GM19455 (cell line): Measurements from ENCODE around the gene OR3A1.
"Not testable (repeated sequence)": the region's sequence is repeated elsewhere in the genome, so short reads cannot be mapped to it uniquely, and the experiment has no call there.

Experiments
- ATAC-seq: cut with Tn5 transposase; IDR thresholded peaks from one replicate; pipeline ENCODE4 v1.9.1; 2021; ENCODE audit not compliant: unreplicated experiment

OR3A1 gene, protein sequence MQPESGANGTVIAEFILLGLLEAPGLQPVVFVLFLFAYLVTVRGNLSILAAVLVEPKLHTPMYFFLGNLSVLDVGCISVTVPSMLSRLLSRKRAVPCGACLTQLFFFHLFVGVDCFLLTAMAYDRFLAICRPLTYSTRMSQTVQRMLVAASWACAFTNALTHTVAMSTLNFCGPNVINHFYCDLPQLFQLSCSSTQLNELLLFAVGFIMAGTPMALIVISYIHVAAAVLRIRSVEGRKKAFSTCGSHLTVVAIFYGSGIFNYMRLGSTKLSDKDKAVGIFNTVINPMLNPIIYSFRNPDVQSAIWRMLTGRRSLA

DNA sequence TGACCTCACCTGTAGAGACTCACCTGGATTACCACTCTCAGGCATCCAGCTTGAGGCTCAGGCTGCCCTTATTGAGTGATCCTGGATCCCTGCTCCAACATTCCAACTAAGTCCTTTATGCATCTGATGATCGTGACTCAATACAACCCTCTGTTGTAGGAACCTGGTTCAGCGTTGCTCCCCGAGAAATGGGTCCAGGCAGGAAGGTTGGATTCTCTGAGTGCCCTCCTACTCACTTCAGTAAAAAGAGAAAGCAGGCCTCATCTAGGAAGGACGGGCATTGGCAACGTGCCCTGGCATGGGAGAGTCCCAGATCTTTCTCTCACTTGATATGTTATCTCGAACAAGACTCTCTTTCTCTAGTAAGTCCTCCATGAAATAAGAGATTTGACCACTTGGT is at the start of gene OR3A1:
Gene OR3A1 (minus strand): TSS at position 101 of the 400 bp plus-strand sequence. CDS start 5,778 bp downstream, outside the sequence.
- ATAC-seq: no peak

DNA sequence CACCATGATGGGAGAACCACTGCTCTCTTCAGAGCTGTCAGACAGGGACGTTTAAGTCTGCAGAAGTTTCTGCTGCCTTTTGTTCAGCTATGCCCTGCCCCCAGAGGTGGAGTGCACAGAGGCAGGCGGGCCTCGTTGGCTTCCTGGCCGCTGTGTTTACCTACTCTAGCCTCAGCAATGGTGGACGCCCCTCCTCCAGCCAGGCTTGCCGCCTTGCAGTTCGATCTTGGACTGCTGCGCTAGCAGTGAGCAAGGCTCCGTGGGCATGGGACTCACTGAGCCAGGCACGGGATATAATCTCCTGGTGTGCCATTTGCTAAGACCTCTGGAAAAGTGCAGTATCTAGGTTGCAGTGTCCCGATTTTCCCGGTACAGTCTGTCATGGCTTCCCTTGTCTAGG is 44.6 kb upstream of the OR3A1 start:
- not testable (repeated sequence) for ATAC-seq

DNA sequence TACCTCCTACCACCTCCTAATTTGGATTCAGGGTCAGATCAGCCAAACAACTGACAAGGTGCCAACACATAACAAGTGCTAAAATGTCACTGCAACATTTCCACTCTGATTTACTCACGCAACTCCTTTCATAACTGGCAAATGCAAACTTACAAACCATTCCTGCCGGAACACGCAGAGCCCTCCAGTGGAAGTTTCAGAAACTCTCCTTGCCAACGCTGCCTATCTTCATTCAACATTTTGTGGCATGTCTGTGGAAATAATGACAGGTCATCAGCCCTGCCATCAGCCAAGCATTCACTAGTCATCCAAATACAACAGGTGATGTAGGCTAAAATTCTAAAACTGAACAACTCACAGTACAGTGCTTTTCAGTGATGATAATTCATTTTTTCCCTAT is 37.7 kb upstream of the OR3A1 start:
- no peak for ATAC-seq

DNA sequence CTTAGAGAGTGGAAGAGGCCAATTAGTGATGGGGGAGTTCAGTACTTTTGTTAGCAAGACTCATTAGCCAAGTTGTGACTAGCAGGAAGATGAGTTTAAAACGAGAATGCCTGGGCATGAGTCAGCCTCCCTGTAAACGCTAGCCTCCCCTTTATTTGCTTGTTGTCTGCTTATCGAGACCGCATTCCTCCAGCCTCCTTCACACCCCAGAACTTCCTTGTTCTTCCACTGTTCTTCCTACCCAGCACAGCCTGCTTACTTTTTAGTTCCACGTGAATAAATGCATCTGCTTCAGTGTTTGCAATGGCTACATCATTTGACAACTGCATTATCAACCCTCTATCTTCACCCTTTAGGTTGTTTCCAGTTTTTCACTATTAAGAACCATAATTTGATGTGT is 20.2 kb upstream of the OR3A1 start:
- no peak for ATAC-seq

DNA sequence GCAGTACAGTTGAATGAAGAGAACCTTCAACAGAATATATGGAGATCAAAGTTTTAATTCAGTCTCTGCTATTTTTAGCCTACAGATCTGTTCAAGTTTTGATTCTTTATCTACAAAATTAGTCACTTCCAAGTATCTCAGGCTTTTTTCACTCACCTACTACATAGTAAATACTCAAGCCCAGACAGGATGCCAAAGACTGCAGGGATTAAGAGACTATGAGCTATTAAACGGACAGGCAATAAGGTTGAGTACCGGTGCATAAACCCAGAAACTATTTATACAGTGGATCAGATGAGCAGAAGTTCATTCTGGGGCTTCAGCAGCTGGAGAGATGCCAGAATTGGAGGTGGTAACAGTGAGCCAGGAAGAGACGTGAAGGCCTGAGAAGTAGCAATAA is 18.7 kb upstream of the OR3A1 start:
- ATAC-seq: no peak

DNA sequence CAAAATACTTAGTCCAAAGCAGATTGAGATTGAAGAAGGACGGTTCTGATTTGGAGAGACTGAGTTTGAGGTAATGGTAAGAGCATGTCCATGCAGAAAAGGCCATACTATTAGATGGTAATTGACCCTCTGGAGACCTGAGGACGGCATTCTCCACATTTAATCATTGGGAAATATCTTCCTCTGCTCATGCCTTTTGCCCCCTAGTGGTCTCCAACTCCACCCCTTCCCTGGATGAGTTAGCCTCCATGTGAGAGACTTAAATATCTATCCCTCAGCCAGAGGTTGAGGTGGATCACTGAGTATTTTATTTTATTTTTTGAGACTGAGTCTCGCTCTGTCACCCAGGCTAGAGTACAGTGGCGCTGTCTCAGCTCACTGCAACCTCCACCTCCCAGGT is 10.4 kb upstream of the OR3A1 start:
- ATAC-seq: no peak

DNA sequence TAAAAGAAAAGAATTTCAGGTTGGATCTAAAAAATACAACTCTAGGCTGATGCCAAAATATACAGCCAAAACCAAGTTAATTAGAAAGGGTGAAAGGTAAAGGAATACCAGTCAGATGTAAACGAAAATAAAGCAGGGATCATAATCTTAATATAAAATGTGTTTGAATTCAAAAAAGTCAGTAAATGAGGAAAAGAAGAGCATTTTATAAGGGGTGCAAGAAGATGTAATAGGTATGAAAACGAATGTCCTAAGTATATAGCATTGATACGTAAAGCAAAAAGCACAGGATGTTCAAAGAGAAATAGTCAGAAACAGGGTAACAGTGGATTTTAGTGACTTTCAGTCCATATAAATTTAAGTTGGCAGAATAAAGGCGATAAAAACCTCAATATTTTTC is 2.5 kb downstream of the OR3A1 start:
- ATAC-seq: no peak

DNA sequence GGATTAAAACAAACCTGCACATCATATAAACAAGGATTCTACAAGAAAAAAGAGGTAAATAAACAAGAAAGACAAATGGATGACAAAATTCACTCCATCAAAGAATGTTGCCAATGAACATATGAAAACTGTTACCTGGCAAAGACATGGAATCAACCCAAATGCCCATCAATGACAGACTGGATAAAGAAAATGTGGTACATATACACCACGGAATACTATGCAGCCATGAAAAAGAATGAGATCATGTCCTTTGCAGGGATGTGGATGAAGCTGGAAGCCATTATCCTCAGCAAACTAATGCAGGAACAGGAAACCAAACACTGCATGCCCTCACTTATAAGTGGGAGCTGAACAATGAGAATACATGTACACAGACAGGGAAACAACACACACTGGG is 4.6 kb downstream of the OR3A1 start:
- ATAC-seq: not testable (repeated sequence)

DNA sequence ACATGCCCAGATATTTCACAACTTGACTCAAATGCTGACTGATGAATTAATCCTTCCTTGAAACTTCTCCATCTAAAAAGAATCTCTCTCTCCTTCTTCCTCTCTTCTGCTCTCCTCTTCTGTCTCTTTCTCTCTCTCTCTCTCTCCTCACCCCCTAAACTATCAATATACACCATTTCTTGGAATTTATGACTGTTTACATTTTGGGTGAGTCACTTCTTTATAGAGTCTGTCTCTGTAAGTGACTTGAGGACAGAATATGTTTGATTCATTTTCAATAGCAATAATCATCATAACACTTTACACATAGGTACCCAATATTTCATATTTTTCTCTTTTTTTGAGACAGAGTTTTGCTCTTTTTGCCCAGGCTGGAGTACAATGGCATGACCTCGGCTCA is 15.3 kb downstream of the OR3A1 start:
- ATAC-seq: no peak

DNA sequence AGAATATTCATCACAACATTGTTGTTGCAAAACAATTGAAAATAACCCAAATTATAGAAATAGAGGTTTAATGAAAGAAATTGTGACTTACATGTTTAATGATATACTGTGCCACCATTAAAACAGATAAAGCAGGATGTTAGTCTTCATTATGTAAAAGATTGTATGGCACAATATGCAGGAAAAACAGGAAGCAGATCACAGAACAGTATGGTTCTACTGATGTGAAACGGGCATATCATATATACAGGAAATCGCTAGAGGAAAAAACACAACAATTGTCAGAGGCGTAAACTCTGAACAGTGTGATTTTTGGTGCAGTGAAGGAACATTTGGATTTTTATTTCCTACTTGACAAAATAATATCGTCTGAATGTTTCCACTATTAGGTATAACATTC is 22.0 kb downstream of the OR3A1 start:
- ATAC-seq: no peak

DNA sequence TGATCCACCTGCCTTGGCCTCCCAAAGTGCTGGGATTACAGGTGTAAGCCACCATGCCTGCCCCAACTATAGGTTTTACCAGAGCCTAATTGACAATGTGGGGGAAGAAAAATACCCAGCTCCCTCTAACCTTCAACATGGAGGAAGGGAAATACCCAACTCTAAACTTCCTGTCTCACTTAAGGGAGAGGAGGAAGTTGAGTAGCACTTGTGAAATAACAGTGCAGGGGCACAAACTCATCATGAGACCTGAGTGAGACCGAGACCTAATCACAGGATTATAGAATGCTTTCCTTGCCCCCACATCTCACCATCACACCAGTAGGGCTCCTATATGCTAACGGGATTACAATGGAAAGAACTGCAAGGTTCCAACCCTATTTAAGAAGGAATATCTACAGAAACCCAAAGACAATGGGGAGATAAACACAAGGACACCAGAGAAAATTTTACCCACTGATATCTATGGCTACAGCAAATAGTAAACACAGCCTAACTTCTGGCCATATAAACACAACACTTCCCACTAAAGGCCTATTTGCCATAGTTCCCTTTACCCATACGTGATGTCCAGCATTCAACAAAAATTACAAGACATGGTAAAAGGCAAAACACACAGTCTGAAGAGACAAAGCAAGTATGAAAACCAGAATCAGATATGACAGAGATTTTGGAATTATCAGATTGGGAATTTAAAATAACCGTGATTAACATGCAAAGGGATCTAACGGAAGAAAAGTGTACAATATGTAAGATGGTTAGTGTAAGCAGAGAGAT is 26.9 kb downstream of the OR3A1 start:
- ATAC-seq: no peak

DNA sequence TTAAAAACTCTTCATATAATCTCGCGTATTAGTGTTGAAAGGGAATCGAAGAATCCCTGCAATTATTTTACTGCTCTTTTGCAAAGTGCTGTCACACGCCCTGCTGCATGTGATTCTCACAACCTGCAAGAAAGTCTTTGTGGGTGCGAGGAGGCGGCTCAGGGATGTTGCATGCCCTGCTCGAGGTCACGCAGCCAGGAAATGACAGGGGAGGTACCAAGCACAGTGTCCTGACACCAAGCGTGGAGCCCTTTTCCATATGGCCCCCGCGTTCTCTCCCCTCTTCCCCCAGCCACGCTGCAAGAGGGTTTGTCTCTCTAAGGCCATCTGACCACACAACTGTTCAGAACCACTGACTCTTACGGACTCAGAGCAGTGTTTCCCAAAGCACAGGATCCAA is 37.6 kb downstream of the OR3A1 start:
- ATAC-seq: no peak

DNA sequence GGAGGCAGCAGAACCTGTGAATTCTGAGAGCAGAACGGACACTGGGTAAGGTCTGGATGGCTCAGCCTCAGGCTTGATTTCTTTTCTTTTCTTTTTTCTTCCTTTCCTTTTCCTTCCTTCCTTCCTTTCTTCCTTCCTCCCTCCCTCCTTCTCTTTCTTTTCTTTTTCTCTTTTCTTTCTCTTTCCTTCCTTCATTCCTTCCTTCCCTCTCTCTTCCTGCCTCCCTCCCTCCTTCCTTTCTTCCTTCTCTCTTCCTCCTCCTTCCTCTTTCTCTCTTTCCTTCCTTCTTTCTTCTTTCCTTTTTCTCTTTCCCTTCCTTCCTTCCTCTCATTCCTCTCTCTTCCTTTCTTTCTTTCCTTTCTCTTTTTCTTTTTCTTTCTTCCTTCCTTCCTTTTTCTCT is 38.0 kb downstream of the OR3A1 start:
- ATAC-seq: no peak

DNA sequence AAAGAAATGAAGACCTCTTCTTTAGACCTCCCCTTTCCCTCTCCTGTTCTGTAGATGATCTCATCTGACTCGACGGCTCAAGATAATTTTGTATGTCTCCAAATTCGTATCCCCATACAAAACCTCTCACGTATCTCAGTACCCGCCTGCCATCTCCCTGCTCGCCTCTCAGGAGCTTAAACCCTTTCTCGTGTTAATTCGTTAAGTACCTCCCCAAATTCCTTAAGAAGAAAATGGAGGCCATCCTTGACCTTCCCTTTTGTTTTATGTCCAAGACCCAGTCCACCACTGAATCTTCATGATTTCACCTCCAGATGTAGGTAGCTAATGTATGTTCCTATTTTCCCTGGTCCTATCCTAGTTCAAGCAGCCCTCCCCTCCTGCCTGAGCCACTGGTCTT is 41.6 kb downstream of the OR3A1 start:
- no peak for ATAC-seq

DNA sequence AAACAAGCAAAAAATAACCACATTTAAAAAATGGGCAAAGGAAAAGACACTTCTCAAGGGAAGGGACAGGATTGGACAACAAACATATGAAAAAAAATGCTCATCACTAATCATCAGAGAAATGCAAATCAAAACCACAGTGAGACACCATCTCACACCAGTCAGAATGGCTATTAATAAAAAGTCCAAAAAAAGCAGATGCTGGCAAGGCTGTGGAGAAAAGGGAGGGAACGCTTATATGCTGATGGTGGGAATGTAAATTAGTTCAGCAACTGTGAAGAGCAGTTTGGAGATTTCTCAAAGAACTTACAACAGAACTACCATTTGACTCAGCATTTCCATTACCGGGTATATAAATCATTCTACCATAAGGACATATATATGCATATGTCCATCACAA is 49.1 kb downstream of the OR3A1 start:
- not testable (repeated sequence) for ATAC-seq

DNA sequence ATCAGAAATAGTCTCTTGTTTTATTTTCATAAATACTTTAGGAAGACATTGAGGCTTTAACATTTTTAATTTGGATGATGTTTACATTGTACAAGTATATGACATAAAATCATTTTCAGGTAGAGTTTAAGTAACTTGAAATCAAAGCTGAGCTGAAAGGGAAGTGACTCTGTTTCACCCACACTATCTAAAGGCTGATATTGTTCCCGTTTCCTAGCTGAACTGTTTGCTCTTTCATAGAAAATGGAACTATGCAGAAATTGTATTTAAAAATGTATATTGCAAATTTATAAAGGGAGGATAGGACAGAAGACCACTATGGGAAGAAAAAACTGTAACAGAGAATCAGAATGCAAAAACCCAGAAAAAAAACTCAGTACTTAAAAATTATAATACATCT is 53.3 kb downstream of the OR3A1 start:
- not testable (repeated sequence) for ATAC-seq

DNA sequence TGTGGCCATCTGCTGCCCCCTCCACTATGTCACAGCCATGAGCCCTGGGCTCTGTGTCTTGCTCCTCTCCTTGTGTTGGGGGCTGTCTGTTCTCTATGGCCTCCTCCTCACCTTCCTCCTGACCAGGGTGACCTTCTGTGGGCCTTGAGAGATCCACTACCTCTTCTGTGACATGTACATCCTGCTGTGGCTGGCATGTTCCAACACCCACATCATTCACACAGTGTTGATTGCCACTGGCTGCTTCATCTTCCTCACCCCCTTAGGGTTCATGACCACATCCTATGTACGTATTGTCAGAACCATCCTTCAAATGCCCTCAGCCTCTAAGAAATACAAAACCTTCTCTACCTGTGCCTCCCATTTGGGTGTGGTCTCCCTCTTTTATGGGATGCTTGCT is 57.1 kb downstream of the OR3A1 start:
- not testable (repeated sequence) for ATAC-seq
